Breast epithelium (tissue), 3 donors: ENCODE results near the gene PLOD2.

Experiments
- POLR2A ChIP-seq: fragments of 450-650 bp; IDR thresholded peaks from one replicate; pipeline ENCODE4 v1.6.1; 2016; ENCODE audit warnings: antibody characterized with exemption, mild to moderate bottlenecking, moderate library complexity
- TF ChIP-seq, protein P1 (sequence below), 3 donors: fragments of 450-650 bp; IDR thresholded peaks; one replicate each; pipeline ENCODE4 v1.5.1; 2016 to 2017; ENCODE audit warnings: antibody characterized with exemption in 3 of 3, mild to moderate bottlenecking in 3 of 3, moderate library complexity in 3 of 3

DNA sequence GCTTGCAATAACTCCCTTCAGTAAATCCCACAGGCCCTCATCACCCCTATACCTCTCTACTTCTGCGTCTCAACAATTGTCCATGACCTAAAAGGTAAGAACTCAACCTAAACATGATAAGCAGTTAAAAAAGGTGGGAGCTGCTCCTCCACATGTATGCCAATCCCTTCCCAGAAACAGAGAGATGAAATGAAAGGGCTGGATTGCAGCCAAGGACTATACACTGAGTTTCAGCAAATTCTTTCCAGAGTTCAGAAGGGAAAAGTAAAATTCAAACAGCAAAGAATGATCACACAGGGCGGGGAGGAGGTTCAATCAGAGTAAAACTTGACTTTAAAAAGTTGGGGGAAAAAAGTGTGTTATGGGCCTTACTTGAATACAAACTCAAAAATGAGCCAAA lies 27.5 kb downstream of the PLOD2 start:
- TF ChIP-seq, protein P1, sequence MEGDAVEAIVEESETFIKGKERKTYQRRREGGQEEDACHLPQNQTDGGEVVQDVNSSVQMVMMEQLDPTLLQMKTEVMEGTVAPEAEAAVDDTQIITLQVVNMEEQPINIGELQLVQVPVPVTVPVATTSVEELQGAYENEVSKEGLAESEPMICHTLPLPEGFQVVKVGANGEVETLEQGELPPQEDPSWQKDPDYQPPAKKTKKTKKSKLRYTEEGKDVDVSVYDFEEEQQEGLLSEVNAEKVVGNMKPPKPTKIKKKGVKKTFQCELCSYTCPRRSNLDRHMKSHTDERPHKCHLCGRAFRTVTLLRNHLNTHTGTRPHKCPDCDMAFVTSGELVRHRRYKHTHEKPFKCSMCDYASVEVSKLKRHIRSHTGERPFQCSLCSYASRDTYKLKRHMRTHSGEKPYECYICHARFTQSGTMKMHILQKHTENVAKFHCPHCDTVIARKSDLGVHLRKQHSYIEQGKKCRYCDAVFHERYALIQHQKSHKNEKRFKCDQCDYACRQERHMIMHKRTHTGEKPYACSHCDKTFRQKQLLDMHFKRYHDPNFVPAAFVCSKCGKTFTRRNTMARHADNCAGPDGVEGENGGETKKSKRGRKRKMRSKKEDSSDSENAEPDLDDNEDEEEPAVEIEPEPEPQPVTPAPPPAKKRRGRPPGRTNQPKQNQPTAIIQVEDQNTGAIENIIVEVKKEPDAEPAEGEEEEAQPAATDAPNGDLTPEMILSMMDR (IDR thresholded peaks at IDR 0.05) = no peak
- no peak for TF ChIP-seq POLR2A
